ENCODE measurements around the gene EIF2S2.
A peak's percentile ranks its signal among the peaks of the same experiment; 100 is the strongest.
"Not testable (repeated sequence)": the region's sequence is repeated elsewhere in the genome, so short reads cannot be mapped to it uniquely, and the experiment has no call there.

The EIF2S2 gene

GRCh38 chr20:34111702-34112599 lies at the start of gene EIF2S2:
TSS of gene EIF2S2 (minus strand) at chr20:34112243. CDS start at chr20:34112110, 133 bp downstream.
- peak; percentile 80 for FAIRE-seq

GRCh38 chr20:34157697-34158096 lies 45.7 kb upstream of the EIF2S2 start:
- not testable (repeated sequence) for DNase-seq (ENCODE audit: insufficient read length, low spot score); FAIRE-seq

More at GRCh38 chr20:34111702-34112599, at the start of gene EIF2S2:
- DNase-seq (ENCODE audit: insufficient read length, low spot score), result peak; percentile 98

DNA sequence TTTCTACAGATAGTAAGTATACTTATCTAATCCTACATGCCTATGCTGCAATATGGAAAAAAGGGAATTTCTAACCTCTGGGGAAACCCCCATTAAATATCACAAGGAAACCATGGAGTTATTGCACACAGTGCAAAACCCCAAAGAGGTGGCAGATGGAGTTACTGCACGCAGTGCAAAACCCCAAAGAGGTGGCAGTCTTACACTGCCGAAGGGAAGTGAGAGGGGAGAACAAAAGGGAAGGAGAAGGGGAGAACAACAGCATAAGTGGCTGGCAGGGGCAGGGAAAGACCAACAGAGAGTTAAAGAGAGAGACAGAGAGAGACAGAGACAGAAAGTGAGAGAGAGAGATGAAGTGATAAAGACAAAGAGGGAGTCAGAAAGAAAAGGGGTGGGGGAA lies 43.8 kb upstream of the EIF2S2 start:
- DNase-seq (ENCODE audit: insufficient read length, low spot score), result no peak
- no peak for FAIRE-seq

DNA sequence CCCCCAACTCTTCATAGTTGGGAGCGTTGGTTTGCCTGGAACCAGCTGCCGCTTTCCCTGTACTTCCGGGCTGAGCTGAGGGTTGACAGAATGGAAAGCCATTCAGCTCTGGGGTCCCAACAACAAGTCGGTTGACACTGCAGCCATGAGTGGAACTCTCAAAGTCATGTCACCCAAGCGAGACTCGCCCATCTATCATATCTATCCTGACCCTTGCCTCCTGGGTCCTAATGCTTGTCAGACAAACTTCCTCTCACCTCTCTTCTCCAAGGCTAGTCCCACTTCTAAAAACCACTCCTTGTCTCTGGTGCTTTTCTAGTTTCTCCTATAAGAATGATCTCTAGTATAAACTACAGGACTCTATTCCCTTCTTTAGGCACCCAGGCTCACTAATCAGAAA lies 41.1 kb upstream of the EIF2S2 start:
- not testable (repeated sequence) for FAIRE-seq; DNase-seq (ENCODE audit: insufficient read length, low spot score)

- FAIRE-seq; DNase-seq (ENCODE audit: insufficient read length, low spot score): not testable (repeated sequence)
Measured at GRCh38 chr20:34152073-34152472, 40.0 kb upstream of the EIF2S2 start.

DNA sequence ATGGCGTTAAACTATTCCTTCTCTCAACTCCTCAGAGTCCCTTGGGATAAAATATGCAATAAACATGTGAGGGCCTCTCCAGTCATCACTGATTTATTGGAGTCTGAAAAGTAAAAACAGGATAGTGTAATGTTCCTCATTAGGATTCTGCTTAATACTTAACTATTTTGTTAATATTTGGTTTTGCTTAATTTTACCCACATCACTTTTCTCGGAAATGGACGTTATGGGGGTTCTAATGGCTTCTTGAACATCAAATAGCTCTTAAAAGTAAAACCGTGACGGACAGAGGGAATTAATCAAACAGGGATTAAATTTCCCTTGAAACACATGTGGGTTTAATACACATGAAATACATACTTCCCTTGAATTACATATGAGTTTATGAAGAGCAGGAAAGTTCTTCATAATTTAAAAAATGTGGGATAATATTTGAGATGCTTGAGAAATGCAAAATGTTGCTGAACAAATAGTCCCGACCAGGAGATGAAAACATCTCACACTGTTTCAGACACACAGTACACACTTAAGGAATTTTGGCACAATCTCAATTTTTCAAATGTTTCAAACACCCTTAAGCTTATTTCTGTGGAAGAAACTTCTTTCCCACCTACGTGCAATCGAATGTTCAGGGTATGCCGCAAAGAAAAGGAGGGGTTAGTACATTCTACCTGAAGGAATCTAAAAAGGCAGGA lies 38.4 kb upstream of the EIF2S2 start:
- FAIRE-seq (no peak), DNase-seq (ENCODE audit: insufficient read length, low spot score) (no peak)

DNA sequence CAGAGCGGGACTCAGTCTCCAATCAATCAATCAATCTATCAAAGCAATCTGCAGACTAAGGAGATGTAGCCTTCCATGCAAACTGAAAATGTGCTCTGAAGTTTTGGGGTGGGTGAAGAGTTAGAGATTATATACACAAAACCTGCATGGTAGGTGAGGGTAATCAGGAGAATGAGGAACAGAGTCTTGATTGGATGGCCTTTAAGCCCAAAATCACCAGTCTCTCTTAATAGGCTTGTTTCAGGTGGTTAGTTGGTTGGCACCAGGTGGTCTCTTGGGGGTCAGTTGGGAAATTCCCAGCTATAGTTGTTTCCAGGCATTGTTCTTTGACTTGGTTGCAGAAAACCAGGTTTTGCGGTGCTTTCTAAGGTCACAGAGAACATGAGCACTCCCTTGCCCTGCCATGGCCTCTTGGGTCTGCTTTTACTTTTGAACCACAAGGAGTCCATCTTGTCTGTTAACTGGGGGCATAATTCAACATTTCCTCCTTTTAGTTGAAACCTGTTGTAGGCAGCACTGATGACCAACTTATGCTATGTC lies 33.3 kb upstream of the EIF2S2 start:
- DNase-seq (ENCODE audit: insufficient read length, low spot score), result no peak
- no peak for FAIRE-seq

GRCh38 chr20:34143951-34144350 lies 31.9 kb upstream of the EIF2S2 start:
- DNase-seq (ENCODE audit: insufficient read length, low spot score) (peak; percentile 52), FAIRE-seq (no peak)

GRCh38 chr20:34142121-34142520 lies 30.1 kb upstream of the EIF2S2 start:
- no peak for FAIRE-seq
- no peak for DNase-seq (ENCODE audit: insufficient read length, low spot score)

DNA sequence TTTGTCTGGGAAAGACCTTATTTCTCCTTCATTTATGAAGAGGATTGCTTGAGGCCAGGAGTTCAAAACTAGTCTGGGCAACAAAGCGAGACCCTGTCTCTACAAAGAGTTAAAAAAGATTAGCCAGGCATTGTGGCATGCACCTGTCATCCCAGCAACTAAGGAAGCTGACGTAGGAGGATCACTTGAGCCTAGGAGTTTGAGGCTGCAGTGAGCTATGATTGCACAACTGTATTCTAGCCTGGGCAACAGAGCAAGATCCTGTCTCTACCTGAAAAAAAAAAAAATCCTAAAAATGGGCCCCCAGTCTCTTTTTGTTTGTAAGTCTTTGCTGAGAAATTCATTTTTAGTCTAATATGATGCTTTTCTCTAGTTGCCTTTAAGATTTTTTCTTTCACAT lies 29.2 kb upstream of the EIF2S2 start:
- no peak for DNase-seq (ENCODE audit: insufficient read length, low spot score)
- no peak for FAIRE-seq

- FAIRE-seq; DNase-seq (ENCODE audit: insufficient read length, low spot score): not testable (repeated sequence)
Measured at GRCh38 chr20:34135525-34136275, 23.7 kb upstream of the EIF2S2 start.

DNA sequence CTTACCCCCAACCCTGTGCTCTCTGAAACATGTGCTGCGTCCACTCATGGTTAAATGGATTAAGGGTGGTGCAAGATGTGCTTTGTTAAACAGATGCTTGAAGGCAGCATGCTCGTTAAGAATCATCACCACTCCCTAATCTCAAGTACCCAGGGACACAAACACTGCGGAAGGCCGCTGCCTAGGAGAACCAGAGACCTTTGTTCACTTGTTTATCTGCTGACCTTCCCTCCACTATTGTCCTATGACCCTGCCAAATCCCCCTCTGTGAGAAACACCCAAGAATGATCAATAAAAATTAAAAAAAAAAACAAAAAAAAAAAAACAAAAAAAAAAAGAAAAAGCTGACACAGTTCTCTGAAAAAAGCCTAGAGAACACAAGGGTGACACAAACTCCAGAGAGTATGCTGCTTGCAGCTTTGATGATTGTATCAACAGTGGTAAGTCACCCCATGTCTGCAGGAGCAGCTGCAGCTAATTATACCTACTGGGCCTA lies 21.4 kb upstream of the EIF2S2 start:
- not testable (repeated sequence) for FAIRE-seq; DNase-seq (ENCODE audit: insufficient read length, low spot score)

DNA sequence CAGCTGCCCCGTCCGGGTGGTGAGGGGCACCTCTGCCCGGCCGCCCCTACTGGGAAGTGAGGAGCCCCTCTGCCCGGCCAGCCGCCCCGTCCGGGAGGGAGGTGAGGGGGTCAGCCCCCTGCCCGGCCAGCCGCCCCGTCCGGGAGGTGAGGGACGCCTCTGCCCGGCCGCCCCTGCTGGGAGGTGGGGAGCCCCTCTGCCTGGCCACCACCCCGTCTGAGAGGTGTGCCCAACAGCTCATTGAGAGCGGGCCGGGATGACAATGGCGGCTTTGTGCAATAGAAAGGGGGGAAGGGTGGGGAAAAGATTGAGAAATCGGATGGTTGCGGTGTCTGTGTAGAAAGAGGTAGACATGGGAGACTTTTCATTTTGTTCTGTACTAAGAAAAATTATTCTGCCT lies 20.9 kb upstream of the EIF2S2 start:
- not testable (repeated sequence) for DNase-seq (ENCODE audit: insufficient read length, low spot score); FAIRE-seq

- DNase-seq (ENCODE audit: insufficient read length, low spot score); FAIRE-seq: not testable (repeated sequence)
Measured at GRCh38 chr20:34132491-34132890, 20.4 kb upstream of the EIF2S2 start.

GRCh38 chr20:34131491-34131890 lies 19.4 kb upstream of the EIF2S2 start:
- no peak for FAIRE-seq

GRCh38 chr20:34129518-34130162 lies 17.6 kb upstream of the EIF2S2 start:
- FAIRE-seq (peak; percentile 76), DNase-seq (ENCODE audit: insufficient read length, low spot score) (peak; percentile 75)

More at GRCh38 chr20:34131491-34131890, 19.4 kb upstream of the EIF2S2 start:
- DNase-seq (ENCODE audit: insufficient read length, low spot score), result no peak

GRCh38 chr20:34127792-34128191 lies 15.7 kb upstream of the EIF2S2 start:
- FAIRE-seq (no peak), DNase-seq (ENCODE audit: insufficient read length, low spot score) (no peak)

DNA sequence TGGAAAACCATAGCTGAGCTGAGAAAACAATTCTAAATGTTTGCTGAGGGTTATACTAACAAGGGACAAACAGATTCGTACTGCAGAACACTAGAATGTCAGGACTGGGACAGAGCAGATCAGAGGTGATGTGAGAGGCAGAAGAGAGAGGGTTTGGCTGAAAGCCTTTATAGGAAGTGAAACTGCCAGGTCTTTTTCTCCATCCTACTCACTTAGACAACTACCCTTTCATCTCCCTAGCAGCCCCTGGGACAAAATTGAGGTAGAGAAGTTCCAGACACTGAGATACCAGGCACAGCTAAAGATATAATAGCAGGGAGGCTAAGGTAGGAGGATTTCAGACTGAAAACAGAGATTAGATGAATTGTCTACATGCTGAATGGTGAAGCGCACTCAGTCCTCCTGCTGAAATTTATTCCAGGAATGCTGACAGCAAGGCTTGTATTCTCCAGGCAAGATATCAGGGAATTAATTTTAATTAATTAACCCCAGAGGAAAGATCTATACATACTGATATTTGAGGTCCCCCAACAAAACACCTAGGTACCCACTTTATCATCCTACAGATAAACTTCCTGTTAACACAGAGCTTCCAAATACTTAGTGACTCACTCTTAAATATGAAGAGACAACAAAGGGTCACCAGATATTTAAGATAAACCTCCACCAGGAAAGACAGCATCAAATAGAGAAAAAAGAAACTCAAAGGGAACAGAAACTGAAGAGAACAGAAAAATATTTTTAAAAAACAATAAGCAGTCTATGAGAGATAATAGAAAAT lies 12.6 kb upstream of the EIF2S2 start:
- DNase-seq (ENCODE audit: insufficient read length, low spot score) (no peak), FAIRE-seq (no peak)

- DNase-seq (ENCODE audit: insufficient read length, low spot score) (no peak), FAIRE-seq (no peak)
Measured at GRCh38 chr20:34123309-34123708, 11.3 kb upstream of the EIF2S2 start.
